ENCODE data around the gene FOXD1.
"Not testable (repeated sequence)": the region's sequence is repeated elsewhere in the genome, so short reads cannot be mapped to it uniquely, and the experiment has no call there.

DNA sequence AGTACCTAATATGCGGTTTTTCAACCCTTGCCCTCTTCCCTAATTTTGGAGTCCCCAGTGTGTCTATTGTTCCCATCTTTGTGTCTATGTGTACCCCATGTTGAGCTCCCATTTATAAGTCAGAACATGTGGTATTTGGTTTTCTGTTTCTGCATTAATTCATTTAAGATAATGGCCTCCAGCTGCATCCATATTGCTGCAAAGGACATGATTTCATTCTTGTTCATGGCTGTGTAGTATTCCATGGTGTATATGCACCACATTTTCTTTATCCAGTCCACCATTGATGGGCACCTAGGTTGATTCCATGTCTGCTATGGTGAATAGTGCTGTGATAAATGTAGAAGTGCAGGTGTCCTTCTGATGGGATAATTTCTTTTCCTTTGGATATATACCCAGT, 7.9 kb upstream of the FOXD1 start:
- TF ChIP-seq HOXB13 (CRISPR knock-in tag; IDR thresholded peaks at IDR 0.05; ENCODE audit: low read depth); CTCF (IDR thresholded peaks at IDR 0.05); CBX8 (IDR thresholded peaks at IDR 0.05); HMGXB4 (CRISPR knock-in tag; IDR thresholded peaks at IDR 0.05; ENCODE audit: borderline replicate concordance); POLR2A (IDR thresholded peaks at IDR 0.05; ENCODE audit: low read length): not testable (repeated sequence)
- TF ChIP-seq, protein P1, sequence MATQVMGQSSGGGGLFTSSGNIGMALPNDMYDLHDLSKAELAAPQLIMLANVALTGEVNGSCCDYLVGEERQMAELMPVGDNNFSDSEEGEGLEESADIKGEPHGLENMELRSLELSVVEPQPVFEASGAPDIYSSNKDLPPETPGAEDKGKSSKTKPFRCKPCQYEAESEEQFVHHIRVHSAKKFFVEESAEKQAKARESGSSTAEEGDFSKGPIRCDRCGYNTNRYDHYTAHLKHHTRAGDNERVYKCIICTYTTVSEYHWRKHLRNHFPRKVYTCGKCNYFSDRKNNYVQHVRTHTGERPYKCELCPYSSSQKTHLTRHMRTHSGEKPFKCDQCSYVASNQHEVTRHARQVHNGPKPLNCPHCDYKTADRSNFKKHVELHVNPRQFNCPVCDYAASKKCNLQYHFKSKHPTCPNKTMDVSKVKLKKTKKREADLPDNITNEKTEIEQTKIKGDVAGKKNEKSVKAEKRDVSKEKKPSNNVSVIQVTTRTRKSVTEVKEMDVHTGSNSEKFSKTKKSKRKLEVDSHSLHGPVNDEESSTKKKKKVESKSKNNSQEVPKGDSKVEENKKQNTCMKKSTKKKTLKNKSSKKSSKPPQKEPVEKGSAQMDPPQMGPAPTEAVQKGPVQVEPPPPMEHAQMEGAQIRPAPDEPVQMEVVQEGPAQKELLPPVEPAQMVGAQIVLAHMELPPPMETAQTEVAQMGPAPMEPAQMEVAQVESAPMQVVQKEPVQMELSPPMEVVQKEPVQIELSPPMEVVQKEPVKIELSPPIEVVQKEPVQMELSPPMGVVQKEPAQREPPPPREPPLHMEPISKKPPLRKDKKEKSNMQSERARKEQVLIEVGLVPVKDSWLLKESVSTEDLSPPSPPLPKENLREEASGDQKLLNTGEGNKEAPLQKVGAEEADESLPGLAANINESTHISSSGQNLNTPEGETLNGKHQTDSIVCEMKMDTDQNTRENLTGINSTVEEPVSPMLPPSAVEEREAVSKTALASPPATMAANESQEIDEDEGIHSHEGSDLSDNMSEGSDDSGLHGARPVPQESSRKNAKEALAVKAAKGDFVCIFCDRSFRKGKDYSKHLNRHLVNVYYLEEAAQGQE (IDR thresholded peaks at IDR 0.05) = not testable (repeated sequence)
